ENCODE results near the gene FOXO1. TPM values are rescaled to one million over a fixed set of nuclear protein-coding genes. Genes with fewer than 3 reads are reported as not detected.

The FOXO1 gene
- total and polyA plus RNA-seq, 4 donors: 4.1 to 33.4 (median 19.3) TPM

DNA sequence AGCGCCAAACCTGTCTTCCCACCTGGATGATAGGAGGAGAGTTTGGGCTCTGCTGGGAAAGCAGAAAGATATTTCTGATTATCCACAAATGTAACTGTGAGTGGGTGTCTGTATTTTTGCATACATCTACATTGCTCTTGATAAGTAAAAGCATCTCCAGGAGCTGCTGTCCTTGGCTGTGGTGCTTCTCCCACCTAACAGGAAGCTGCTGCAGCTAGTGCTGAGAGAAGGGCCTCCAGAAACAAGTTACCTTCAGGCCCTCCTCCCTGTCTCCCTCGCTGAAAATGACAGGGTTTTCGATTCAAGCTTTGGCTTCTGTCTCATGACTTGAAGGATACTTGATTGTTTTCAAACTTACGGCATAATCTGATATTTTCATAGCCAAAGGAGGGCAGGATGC, 90.1 kb downstream of the FOXO1 start:
- Histone ChIP-seq H3K27ac (ENCODE audit: low read depth in 1 of 2, low read length in 2 of 2) (no peak overlapping the region), H3K27me3 (ENCODE audit: control insufficient read depth in 1 of 2, insufficient read depth in 2 of 2, low read length in 1 of 2) (no peaks in the 10 kb centered on the region), H3K36me3 (ENCODE audit: control insufficient read depth in 1 of 2, insufficient read depth in 2 of 2, low read length in 1 of 2) (no peaks in the 10 kb centered on the region), H3K4me3 (ENCODE audit: low read length in 2 of 2) (no peak overlapping the region), H3K9me3 (ENCODE audit: control insufficient read depth, low read length) (no peaks in the 10 kb centered on the region), H3K4me1 (ENCODE audit: control insufficient read depth in 1 of 2, insufficient read depth in 2 of 2, low read length in 2 of 2) (peaks cover 9 to 13% of the 10 kb centered on the region in 2 donors)
- 34 to 36% methylated on average over 4 of the region's 4 CpGs for WGBS, 2 donors
- intact Hi-C loops (cut with DNase I): no loop called here
- ATAC-seq (ENCODE audit: low FRiP score) (no peak), DNase-seq (no peak)

DNA sequence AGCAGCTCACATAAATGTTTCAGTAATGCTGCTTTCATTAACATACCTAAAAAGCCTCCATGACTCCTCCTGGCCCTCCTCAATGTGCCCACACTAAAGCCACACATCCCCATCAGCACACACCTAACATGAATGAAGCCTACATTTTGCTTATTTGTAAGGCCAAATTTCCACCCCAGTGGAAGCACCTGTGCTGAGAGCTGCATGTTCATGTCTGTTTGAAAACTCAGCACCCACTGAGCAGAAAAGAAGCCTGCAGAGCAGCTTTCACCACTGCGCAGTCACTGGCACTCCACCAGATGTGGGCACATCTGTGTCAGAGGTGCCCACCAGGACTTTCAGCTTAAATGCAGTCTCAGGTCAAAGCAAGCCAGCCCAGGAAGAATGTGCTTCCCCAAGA, 93.5 kb downstream of the FOXO1 start:
- no peaks in the 10 kb centered on the region for H3K27me3 ChIP-seq (ENCODE audit: control insufficient read depth in 1 of 2, insufficient read depth in 2 of 2, low read length in 1 of 2)
- intact Hi-C loops (cut with DNase I): no loop called here
- WGBS, 2 donors: 92 to 97% methylated on average over 1 of the region's 1 CpG
- H3K4me1 ChIP-seq (ENCODE audit: control insufficient read depth in 1 of 2, insufficient read depth in 2 of 2, low read length in 2 of 2): peaks cover 3 to 15% of the 10 kb centered on the region in 2 donors
- ATAC-seq (ENCODE audit: low FRiP score) (no peak), DNase-seq (no peak)
- H3K9me3 ChIP-seq (ENCODE audit: control insufficient read depth, low read length): no peaks in the 10 kb centered on the region
- no peak overlapping the region for H3K4me3 ChIP-seq (ENCODE audit: low read length in 2 of 2)
- H3K27ac ChIP-seq (ENCODE audit: low read depth in 1 of 2, low read length in 2 of 2): no peak overlapping the region
- H3K36me3 ChIP-seq (ENCODE audit: control insufficient read depth in 1 of 2, insufficient read depth in 2 of 2, low read length in 1 of 2): no peaks in the 10 kb centered on the region

DNA sequence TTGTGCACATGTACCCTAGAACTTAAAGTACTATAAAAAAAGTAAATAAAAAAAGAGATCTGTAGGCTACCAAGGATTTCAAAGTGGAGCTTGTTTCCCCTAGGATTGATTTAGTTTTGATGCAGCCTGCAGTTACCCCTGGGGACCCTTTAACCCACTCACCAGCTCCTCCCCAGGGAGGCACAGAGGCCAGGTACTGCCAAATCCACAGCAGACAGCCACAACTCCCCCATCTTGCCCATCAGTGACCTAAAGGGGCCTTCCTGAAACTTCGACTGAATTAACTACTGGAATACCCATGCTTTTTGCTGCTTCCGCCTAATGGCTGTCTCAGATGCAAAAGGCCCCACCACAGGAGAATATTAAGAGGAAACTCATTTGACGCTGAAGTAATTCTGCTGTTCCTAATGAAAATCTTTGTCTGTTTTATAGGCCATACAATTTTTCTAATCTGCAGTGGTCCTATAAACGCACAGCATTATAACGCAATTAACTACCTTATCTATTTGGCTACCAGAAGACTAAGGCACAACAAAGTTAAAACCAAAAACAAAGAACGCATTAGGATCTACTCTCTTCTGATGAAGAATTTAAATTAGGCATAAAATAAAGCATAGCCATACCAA, 95.0 kb downstream of the FOXO1 start:
- intact Hi-C loops (cut with DNase I): no loop called here
- peaks cover 2 to 10% of the 10 kb centered on the region in 2 donors for H3K4me1 ChIP-seq (ENCODE audit: control insufficient read depth in 1 of 2, insufficient read depth in 2 of 2, low read length in 2 of 2)
- WGBS, 2 donors: 93% methylated on average over 6 of the region's 6 CpGs

DNA sequence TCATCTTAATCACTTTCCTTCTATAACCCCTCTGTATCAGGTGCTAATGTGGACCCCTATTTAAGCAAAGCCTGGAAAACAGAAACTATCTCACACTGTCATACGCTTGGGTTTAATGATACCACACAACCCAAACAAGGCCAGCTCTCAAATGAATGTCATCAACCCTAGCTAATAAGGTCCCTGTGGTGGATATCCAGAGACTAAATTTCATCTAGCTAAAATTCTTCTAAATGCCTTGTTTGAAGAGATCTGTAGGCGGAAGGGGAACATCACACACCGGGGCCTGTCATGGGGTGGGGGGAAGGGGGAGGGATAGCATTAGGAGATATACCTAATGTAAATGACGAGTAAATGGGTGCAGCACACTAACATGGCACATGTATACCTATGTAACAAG, 95.5 kb downstream of the FOXO1 start:
- intact Hi-C loops (cut with DNase I): no loop called here
- H3K4me3 ChIP-seq (ENCODE audit: low read length in 2 of 2): no peak overlapping the region
- no peaks in the 10 kb centered on the region for H3K9me3 ChIP-seq (ENCODE audit: control insufficient read depth, low read length)
- H3K36me3 ChIP-seq (ENCODE audit: control insufficient read depth in 1 of 2, insufficient read depth in 2 of 2, low read length in 1 of 2): no peaks in the 10 kb centered on the region
- 93 to 94% methylated on average over 4 of the region's 4 CpGs for WGBS, 2 donors
- ATAC-seq (ENCODE audit: low FRiP score) (no peak), DNase-seq (no peak)
- peaks cover 0 to 6% of the 10 kb centered on the region in 2 donors for H3K4me1 ChIP-seq (ENCODE audit: control insufficient read depth in 1 of 2, insufficient read depth in 2 of 2, low read length in 2 of 2)
- no peaks in the 10 kb centered on the region for H3K27me3 ChIP-seq (ENCODE audit: control insufficient read depth in 1 of 2, insufficient read depth in 2 of 2, low read length in 1 of 2)
- no peak overlapping the region for H3K27ac ChIP-seq (ENCODE audit: low read depth in 1 of 2, low read length in 2 of 2)

More for the DNA sequence above, 95.0 kb downstream of the FOXO1 start:
- ATAC-seq (ENCODE audit: low FRiP score) (no peak), DNase-seq (no peak)
- Histone ChIP-seq H3K4me3 (ENCODE audit: low read length in 2 of 2) (no peak overlapping the region), H3K9me3 (ENCODE audit: control insufficient read depth, low read length) (no peaks in the 10 kb centered on the region), H3K27me3 (ENCODE audit: control insufficient read depth in 1 of 2, insufficient read depth in 2 of 2, low read length in 1 of 2) (no peaks in the 10 kb centered on the region), H3K36me3 (ENCODE audit: control insufficient read depth in 1 of 2, insufficient read depth in 2 of 2, low read length in 1 of 2) (no peaks in the 10 kb centered on the region), H3K27ac (ENCODE audit: low read depth in 1 of 2, low read length in 2 of 2) (no peak overlapping the region)

DNA sequence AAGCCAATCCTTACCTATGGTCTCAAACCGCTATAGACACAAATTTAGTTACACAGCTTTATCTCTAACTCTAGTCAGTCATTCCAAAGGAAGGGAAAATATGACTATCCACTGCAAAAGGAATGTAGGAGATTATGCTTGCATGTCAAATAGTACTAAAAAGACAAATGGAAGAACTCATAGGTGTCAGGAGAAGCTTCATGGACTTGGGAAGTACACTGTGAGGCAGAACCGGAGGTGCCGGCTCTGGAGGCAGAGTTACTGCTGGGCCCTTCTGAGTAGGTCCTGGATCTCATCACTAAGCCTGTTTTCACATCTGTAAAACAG, 97.5 kb downstream of the FOXO1 start:
- 42 to 44% methylated on average over 3 of the region's 3 CpGs for WGBS, 2 donors
- no peaks in the 10 kb centered on the region for H3K9me3 ChIP-seq (ENCODE audit: control insufficient read depth, low read length)
- DNase-seq (no peak), ATAC-seq (ENCODE audit: low FRiP score) (no peak)
- no peak overlapping the region for H3K27ac ChIP-seq (ENCODE audit: low read depth in 1 of 2, low read length in 2 of 2)
- no peaks in the 10 kb centered on the region for H3K27me3 ChIP-seq (ENCODE audit: control insufficient read depth in 1 of 2, insufficient read depth in 2 of 2, low read length in 1 of 2)
- no peaks in the 10 kb centered on the region for H3K36me3 ChIP-seq (ENCODE audit: control insufficient read depth in 1 of 2, insufficient read depth in 2 of 2, low read length in 1 of 2)
- H3K4me3 ChIP-seq (ENCODE audit: low read length in 2 of 2): no peak overlapping the region
- intact Hi-C loops (cut with DNase I): no loop called here
- H3K4me1 ChIP-seq (ENCODE audit: control insufficient read depth in 1 of 2, insufficient read depth in 2 of 2, low read length in 2 of 2): peaks cover 4 to 6% of the 10 kb centered on the region in 2 donors

DNA sequence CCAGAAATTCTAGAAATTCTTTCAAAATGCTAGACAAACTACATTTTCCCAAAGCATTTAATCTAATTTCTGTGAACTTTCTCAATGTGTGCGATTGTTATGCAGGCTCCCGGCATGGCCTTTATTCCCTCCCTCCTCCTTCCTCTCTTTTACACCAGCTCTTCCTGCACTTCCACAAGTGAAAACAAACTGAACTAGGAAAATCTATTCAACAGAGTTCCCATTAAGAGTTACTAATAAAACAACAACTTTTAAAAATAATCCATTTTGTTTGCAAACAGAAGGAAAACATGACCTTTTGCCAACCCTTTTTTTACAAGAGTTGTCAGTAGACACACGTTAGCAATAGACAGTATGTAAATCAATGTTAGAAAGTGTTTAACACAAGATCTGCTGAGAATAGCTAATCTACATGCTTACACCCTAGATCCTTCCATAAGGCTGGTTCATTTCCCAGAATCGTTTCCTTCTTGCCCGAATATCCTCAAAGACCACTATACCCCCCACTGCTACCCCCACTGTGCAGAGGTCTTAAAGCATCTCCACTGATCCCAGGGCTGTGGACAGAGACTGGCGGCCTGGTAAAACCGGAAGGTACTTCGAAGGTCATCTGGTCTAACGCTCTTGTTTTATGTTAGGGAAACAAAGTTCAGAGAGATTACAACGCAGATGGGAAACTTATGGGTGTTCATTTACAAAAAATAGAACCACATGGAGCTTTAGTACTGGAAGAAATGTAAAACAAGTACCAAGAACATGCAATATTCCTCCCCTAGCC, 98.0 kb downstream of the FOXO1 start:
- no peak for DNase-seq
- intact Hi-C loops (cut with DNase I): no loop called here
- no peaks in the 10 kb centered on the region for H3K36me3 ChIP-seq (ENCODE audit: control insufficient read depth in 1 of 2, insufficient read depth in 2 of 2, low read length in 1 of 2)
- peaks cover 4 to 6% of the 10 kb centered on the region in 2 donors for H3K4me1 ChIP-seq (ENCODE audit: control insufficient read depth in 1 of 2, insufficient read depth in 2 of 2, low read length in 2 of 2)
- H3K9me3 ChIP-seq (ENCODE audit: control insufficient read depth, low read length): no peaks in the 10 kb centered on the region
- no peaks in the 10 kb centered on the region for H3K27me3 ChIP-seq (ENCODE audit: control insufficient read depth in 1 of 2, insufficient read depth in 2 of 2, low read length in 1 of 2)
- WGBS, 2 donors: 76% methylated on average over 10 of the region's 10 CpGs
- H3K4me3 ChIP-seq (ENCODE audit: low read length in 2 of 2): no peak overlapping the region
- no peak overlapping the region for H3K27ac ChIP-seq (ENCODE audit: low read depth in 1 of 2, low read length in 2 of 2)
- ATAC-seq (ENCODE audit: low FRiP score): no peak

DNA sequence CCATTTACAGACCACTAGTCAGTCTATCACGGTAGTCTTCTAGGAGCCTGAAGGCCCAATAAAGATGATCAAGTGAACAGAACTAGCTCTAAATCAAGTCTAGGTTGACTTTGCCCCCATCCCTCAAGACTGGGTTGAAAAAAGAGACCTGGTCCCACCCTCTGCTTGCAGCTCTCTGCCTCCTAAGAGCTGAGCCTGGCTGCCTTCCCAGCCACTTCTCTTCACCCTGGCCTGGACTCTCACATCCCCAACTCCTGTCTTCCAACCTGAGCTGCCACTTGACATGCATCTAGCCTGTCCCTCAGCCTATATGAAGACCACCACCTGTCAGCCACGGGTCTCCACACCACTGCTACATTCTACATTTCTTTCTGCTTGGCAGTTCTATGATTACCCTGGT, 99.6 kb downstream of the FOXO1 start:
- H3K27me3 ChIP-seq (ENCODE audit: control insufficient read depth in 1 of 2, insufficient read depth in 2 of 2, low read length in 1 of 2): no peaks in the 10 kb centered on the region
- H3K4me3 ChIP-seq (ENCODE audit: low read length in 2 of 2): no peak overlapping the region
- H3K4me1 ChIP-seq (ENCODE audit: control insufficient read depth in 1 of 2, insufficient read depth in 2 of 2, low read length in 2 of 2): peaks cover 4 to 6% of the 10 kb centered on the region in 2 donors
- H3K27ac ChIP-seq (ENCODE audit: low read depth in 1 of 2, low read length in 2 of 2): no peak overlapping the region
- ATAC-seq (ENCODE audit: low FRiP score) (no peak), DNase-seq (no peak)
- intact Hi-C loops (cut with DNase I): no loop called here
- no peaks in the 10 kb centered on the region for H3K36me3 ChIP-seq (ENCODE audit: control insufficient read depth in 1 of 2, insufficient read depth in 2 of 2, low read length in 1 of 2)
- 73 to 93% methylated on average over 2 of the region's 2 CpGs for WGBS, 2 donors
- H3K9me3 ChIP-seq (ENCODE audit: control insufficient read depth, low read length): no peaks in the 10 kb centered on the region

DNA sequence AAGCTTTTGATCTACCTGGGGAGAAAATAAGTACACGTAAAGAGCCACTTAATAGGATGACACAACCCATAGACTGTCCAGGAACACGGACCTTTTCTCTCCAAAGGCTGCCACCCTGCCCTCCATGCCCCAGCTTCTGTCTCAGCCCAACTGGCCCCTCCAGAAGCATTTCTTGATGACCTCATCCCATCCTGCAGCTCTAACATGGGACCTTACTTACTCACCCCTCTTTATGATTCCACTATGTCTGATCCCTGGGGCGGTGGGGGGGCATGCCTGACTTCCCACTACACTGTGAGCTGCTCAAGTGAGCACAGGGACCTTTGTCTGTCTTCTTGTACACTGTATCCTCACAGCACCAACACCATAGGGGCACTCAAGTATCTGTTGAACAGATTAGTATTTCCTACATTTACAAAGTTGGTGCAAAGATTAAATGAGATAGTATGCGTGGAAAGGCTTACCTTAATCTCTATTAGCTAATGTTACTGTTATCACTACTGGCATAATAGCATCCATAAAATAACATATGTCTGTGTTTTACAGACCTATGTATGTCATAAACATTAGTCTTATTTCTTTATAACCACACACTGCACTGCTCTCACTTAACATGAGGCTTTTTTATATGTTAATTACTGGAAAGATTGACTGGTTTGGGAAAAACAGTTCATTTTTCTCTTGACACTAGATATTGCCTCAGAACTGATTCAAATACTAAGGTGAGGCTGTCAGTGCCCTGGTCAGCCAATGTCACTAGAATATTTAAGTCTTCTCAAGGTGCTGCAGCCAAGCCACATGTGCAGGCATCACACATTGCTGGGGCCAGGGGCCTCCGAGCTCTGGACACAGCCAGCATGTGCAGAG, 100.9 kb downstream of the FOXO1 start:
- Histone ChIP-seq H3K9me3 (ENCODE audit: control insufficient read depth, low read length) (no peaks in the 10 kb centered on the region), H3K4me3 (ENCODE audit: low read length in 2 of 2) (no peak overlapping the region), H3K4me1 (ENCODE audit: control insufficient read depth in 1 of 2, insufficient read depth in 2 of 2, low read length in 2 of 2) (peaks cover 4 to 6% of the 10 kb centered on the region in 2 donors), H3K36me3 (ENCODE audit: control insufficient read depth in 1 of 2, insufficient read depth in 2 of 2, low read length in 1 of 2) (no peaks in the 10 kb centered on the region), H3K27ac (ENCODE audit: low read depth in 1 of 2, low read length in 2 of 2) (no peak overlapping the region), H3K27me3 (ENCODE audit: control insufficient read depth in 1 of 2, insufficient read depth in 2 of 2, low read length in 1 of 2) (no peaks in the 10 kb centered on the region)
- ATAC-seq (ENCODE audit: low FRiP score) (no peak), DNase-seq (no peak)
- 90 to 94% methylated on average over 5 of the region's 5 CpGs for WGBS, 2 donors
- intact Hi-C loops (cut with DNase I): no loop called here

Measured in aorta (tissue), 5 donors.